Activated naive CD4-positive, alpha-beta T cell treated with anti-CD3 and anti-CD28 coated beads, Interleukin-2, amount 10 ng/mL, durations not matched to agents 5 hours and 36 hours (primary cell): ENCODE measurements around the gene MUC22. TPM values are rescaled to one million over a fixed set of nuclear protein-coding genes. Genes with fewer than 3 reads are reported as not detected.

ENCODE experiments used
- total RNA-seq, 2 experiments: library from RNA; stranded (reverse); gene quantifications; one replicate each; pipeline ENCODE4 v1.2.3, GENCODE V29; 2021

Gene MUC22
- total RNA-seq: not detected

DNA sequence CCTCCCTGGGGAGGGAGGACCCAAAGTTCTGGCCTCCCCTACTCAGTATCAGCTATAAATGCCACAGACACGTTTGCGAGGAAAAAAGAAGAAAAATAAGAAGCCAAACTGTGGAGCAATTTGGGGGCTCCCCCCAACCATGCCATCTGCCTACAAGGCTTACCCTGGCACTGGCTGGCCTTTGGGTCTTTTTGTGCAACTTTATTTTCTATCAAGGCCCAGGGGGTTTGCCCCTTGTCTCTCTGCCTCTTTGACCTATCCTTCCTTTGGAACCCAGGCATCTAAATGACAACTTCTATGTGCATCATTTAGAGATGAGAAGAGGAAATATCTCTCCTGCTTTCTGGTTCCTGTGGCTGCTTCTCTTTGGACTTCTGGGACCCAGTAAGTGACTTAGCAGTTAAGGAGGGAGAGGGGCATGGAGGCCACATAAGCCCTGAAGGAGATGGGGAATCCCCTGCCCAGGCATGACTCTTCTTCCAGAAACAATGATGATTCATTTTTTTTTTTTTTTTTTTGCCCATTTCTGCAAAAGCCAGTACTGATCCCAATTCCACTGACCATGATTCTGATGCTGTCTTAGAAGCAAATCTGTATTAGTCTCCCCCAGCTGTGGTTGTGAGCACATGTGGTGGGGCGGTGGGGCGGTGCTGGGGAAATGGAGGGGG is at the start of gene MUC22:
Gene MUC22 (plus strand): TSS at position 82 of the 668 bp plus-strand sequence. CDS start 233 bp downstream, at position 315.

GRCh38 chr6:30983439-30983838 is 26.8 kb upstream of the MUC22 start, which contains the start of gene MUC21:
Gene MUC21 (plus strand): TSS chr6:30983718. CDS start chr6:30983959, 241 bp downstream.

Other genes starting within 250 kb of the MUC22 start
- 1 to 10 TPM; 7.0 to 9.3 TPM for gene DDR1, start 126.0 kb upstream of the MUC22 start, total RNA-seq
- gene GTF2H4, start 102.3 kb upstream of the MUC22 start, total RNA-seq: 10 to 100 TPM; 28.3 to 32.5 TPM
- 10 to 100 TPM; 32.9 to 33.4 TPM for gene VARS2, start 96.2 kb upstream of the MUC22 start, total RNA-seq
- gene SFTA2, start 78.3 kb upstream of the MUC22 start, total RNA-seq: not detected
- not detected for gene MUCL3, start 69.5 kb upstream of the MUC22 start, total RNA-seq
- not detected for gene MUC21, start 26.8 kb upstream of the MUC22 start, total RNA-seq
- not detected for gene C6orf15, start 102.1 kb downstream of the MUC22 start, total RNA-seq
- not detected for gene PSORS1C1, start 104.3 kb downstream of the MUC22 start, total RNA-seq
- not detected for gene CDSN, start 110.0 kb downstream of the MUC22 start, total RNA-seq
- gene PSORS1C2, start 128.6 kb downstream of the MUC22 start, total RNA-seq: not detected
- gene CCHCR1, start 147.3 kb downstream of the MUC22 start, total RNA-seq: 10 to 100 TPM; 29.1 to 34.4 TPM
- 10 to 100 TPM; 70.6 to 73.5 TPM for gene TCF19, start 148.1 kb downstream of the MUC22 start, total RNA-seq
- gene POU5F1, start 160.2 kb downstream of the MUC22 start, total RNA-seq: not detected